WI38 (cell line): ENCODE results near the gene CEND1.
A peak's percentile ranks its signal among the peaks of the same experiment; 100 is the strongest.

Source experiments
- H3K4me3 ChIP-seq: 2 replicates; pipeline ENCODE4 v1.5.1; 2011; ENCODE audit warnings: low read depth, mild to moderate bottlenecking, control low read depth, low read length
- TF ChIP-seq, protein P1 (sequence below): IDR thresholded peaks from 2 replicates; pipeline ENCODE4 v1.5.1; 2012; ENCODE audit warnings: low read depth, mild to moderate bottlenecking, control low read depth, low read length

The CEND1 gene

DNA sequence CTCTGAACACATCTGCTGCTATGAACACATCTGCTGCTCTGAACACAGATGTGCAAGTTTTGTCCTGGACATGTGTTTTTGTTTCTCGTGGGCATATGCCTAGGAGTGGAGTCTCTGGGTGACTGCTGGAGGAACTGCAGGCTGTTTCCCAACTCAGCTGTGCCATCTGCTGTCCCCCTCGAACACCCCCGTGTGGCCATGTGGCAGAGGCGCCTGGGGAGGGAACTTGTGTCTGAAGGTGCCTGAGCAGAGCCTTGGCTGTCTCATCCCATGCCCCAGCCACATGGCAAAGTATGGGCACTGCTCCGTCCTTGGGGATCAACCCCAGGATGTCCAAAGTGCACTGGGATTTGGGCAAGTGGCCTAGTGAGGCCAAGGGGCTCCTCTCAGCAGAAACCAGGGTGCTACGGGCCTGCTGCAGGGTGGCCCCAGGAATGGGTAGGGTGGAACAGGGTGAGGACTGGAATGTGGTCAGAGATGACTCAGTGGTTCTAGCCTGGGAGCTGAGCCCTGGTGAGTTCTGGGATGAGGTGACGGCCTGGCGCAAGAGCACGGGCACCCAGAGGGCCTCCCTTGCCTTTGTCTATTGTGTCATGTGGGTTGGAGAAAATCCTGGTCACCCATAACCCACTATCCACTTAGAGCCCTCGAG, 27.3 kb downstream of the CEND1 start:
- no peak overlapping the region for H3K4me3 ChIP-seq
- TF ChIP-seq, protein P1, sequence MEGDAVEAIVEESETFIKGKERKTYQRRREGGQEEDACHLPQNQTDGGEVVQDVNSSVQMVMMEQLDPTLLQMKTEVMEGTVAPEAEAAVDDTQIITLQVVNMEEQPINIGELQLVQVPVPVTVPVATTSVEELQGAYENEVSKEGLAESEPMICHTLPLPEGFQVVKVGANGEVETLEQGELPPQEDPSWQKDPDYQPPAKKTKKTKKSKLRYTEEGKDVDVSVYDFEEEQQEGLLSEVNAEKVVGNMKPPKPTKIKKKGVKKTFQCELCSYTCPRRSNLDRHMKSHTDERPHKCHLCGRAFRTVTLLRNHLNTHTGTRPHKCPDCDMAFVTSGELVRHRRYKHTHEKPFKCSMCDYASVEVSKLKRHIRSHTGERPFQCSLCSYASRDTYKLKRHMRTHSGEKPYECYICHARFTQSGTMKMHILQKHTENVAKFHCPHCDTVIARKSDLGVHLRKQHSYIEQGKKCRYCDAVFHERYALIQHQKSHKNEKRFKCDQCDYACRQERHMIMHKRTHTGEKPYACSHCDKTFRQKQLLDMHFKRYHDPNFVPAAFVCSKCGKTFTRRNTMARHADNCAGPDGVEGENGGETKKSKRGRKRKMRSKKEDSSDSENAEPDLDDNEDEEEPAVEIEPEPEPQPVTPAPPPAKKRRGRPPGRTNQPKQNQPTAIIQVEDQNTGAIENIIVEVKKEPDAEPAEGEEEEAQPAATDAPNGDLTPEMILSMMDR = no peak

DNA sequence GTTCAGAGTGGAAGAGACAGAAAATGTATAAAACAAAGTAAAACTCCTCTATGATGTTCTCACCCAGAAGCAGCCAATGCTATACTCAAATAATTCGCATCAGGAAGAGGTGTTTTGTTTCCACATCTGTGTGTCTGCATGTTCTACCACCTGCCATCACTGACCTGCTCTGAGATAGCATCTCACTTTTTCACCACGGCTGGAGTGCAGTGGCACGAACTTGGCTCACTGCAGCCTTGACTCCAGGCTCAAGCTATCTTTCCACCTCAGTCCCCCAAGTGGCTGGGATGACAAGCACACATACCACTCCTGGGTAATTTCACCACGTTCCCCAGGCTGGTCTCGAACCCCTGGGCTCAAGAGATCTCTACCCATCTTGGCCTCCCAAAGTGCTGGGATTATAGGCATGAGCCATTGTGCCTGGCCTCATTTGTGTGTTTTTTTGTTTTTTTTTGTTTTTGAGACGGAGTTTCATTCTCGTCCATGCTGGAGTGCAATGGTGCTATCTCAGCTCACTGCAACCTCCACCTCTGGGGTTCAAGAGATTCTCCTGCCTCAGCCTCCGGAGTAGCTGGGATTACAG, 28.3 kb downstream of the CEND1 start:
- TF ChIP-seq, protein P1 = no peak
- no peak overlapping the region for H3K4me3 ChIP-seq

DNA sequence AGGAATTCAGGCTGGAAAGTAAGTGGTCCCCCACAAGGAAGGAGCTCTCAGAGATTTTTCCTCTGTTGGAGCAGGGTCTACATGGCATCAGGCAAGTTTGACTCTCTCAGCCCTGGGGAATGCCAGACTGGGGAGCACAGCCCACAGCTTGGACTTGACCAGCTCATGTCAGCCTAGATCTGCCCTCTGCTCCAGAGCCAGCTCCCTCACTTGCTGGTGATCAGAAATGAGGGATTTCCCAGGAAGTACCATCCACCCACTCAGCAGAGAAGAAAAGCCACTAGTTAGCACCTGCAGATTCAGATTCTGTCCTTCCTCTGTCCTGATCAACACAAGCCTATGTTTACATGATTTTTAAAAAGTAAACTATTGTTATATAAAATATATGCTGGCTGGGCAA, 29.7 kb downstream of the CEND1 start:
- TF ChIP-seq, protein P1 = no peak
- no peak overlapping the region for H3K4me3 ChIP-seq

DNA sequence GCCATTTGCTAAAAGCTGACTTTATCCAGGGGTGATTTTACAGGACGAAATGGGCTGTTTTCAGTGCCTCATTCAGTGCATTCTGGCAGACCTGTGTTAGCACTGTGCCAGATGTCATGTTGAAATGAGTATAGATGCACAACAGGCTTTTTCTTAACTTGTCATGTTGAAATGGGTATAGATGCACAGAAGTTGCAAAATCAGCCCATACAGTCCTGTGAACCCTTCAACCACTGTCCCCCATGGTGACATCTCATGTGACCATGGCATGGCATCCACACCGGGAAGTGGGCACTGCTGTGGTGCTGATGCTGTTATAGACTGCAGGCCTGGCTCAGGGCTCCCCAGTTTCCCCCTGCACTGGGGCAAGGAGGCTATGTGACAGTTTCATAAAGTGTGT, 40.2 kb downstream of the CEND1 start:
- TF ChIP-seq, protein P1 = no peak
- peak overlapping the region; percentile 95 for H3K4me3 ChIP-seq

DNA sequence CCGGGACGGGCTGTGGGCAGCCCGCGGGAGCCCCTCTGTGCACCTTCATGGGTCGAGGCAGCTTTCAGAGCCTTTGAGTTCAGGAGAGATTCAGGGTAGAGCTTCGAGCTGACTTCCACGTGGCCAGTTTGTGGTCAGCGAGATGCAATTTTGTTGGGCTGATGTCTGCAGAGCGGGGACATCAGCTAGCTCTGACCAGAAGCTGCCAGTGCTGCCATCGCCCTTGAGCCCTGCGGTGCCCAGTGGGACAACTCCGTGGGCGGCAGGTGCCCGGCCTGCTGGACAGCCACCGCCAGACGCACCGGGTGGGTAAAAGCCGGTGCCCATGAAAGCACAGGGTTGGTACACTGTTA, 41.9 kb downstream of the CEND1 start:
- TF ChIP-seq, protein P1 = no peak
- peak overlapping the region; percentile 95 for H3K4me3 ChIP-seq

DNA sequence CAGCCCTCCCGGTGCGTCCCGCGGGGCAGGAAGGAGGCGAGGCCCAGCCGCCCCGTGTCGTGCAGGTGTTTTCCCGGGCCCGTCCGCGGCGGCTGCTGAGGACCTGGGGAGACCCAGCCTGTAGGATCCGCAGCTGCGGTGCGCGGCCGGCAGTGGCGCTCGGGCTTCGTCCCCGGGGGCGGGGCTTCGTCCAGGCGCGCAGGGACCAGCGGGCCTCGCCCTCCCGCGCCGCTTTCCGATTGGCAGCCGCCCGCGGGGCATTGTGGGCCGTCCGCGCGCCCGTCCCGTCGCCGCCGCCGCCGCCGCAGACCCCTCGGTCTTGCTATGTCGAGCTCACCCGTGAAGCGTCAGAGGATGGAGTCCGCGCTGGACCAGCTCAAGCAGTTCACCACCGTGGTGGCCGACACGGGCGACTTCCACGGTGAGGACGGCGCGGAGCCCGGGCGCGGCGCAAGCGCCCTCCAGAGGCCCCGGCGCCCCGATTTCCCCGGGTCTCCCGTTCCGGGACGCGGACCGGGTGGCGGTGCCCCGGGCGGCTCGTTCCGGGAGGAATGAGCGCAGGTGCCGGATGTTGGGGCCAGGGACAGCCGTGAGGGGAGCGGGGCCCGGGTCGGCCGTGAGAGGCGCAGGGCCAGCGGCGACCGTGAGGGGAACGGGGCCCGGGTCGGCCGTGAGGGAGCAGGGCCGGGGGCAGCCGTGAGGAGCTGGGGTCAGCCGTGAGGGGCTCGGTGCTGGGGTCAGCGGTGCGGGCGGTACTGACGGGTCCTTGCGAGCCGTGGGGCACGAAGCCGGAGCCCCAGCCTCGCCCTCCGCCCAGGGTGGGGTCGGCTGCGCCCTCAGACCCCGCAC, 42.5 kb downstream of the CEND1 start, which contains the start of gene TALDO1:
Gene TALDO1 (plus strand): TSS at position 307 of the 849 bp plus-strand sequence. CDS start 18 bp downstream, at position 325.
- H3K4me3 ChIP-seq = peak within 1 kb of the TSS; percentile 95
- TF ChIP-seq, protein P1 = no peak
